Keratinocyte (primary cell): Measurements from ENCODE around the gene RBSN. TPM values are rescaled to one million over a fixed set of nuclear protein-coding genes. Genes with fewer than 3 reads are reported as not detected.
A peak's percentile ranks its signal among the peaks of the same experiment; 100 is the strongest.

Experiments
- DNase-seq: peaks from one replicate; pipeline ENCODE4 v3.0.0-alpha.2; 2011; ENCODE audit warnings: low read depth, missing footprints, low spot score
- FAIRE-seq: peaks from 2 replicates; lab custom pipeline; 2011; peaks lifted over from hg19 to GRCh38; lab: Jason Lieb, UNC
- H2AFZ ChIP-seq: 2 replicates; pipeline ENCODE4 v1.6.0; 2012; ENCODE audit warnings: low read length, control low read depth, inconsistent platforms; ENCODE audit not compliant: control insufficient read depth
- H3K27ac ChIP-seq: 2 replicates; pipeline ENCODE4 v1.5.1; 2011; ENCODE audit warnings: low read length; ENCODE audit not compliant: control insufficient read depth, insufficient read depth
- H3K27me3 ChIP-seq: 3 replicates; pipeline ENCODE4 v1.6.0; 2011; ENCODE audit warnings: low read length; ENCODE audit not compliant: control insufficient read depth, insufficient read depth; ENCODE audit errors: extremely low read depth
- H3K36me3 ChIP-seq, 2 experiments: 2 replicates in 1 of 2; 3 replicates in 1 of 2; pipeline ENCODE4 v1.5.1; 2011; ENCODE audit warnings: low read length in 2 of 2, mild to moderate bottlenecking in 1 of 2; ENCODE audit not compliant: control insufficient read depth in 2 of 2, insufficient read depth in 2 of 2; ENCODE audit errors: extremely low read depth in 1 of 2
- H3K4me1 ChIP-seq: 3 replicates; pipeline ENCODE4 v1.5.1; 2011; ENCODE audit warnings: low read length; ENCODE audit not compliant: control insufficient read depth, insufficient read depth; ENCODE audit errors: extremely low read depth
- H3K4me2 ChIP-seq: 3 replicates; pipeline ENCODE4 v1.6.0; 2011; ENCODE audit warnings: low read depth, low read length; ENCODE audit not compliant: control insufficient read depth, insufficient read depth; ENCODE audit errors: extremely low read depth
- H3K4me3 ChIP-seq, 3 experiments: fragments of 200-600 bp in 1 of 3; sonication (generic) in 1 of 3; 2 replicates in 2 of 3; 3 replicates in 1 of 3; pipeline ENCODE4 v1.5.1; 2011 to 2016; ENCODE audit warnings: low read length in 3 of 3, mild to moderate bottlenecking in 3 of 3, control low read depth in 2 of 3, inconsistent platforms in 1 of 3, low read depth in 1 of 3, mixed read lengths in 1 of 3, mixed run types in 1 of 3, moderate library complexity in 1 of 3; ENCODE audit not compliant: control insufficient read depth in 2 of 3, insufficient read depth in 2 of 3; ENCODE audit errors: extremely low read depth in 1 of 3
- H3K79me2 ChIP-seq: 2 replicates; pipeline ENCODE4 v1.6.0; 2012; ENCODE audit warnings: low read length; ENCODE audit not compliant: control insufficient read depth, insufficient read depth
- H3K9ac ChIP-seq: 3 replicates; pipeline ENCODE4 v1.6.0; 2011; ENCODE audit warnings: low read length; ENCODE audit not compliant: control insufficient read depth, insufficient read depth; ENCODE audit errors: extremely low read depth
- H3K9me1 ChIP-seq: 3 replicates; pipeline ENCODE4 v1.6.0; 2011; ENCODE audit warnings: low read length; ENCODE audit not compliant: control insufficient read depth, insufficient read depth; ENCODE audit errors: extremely low read depth
- H3K9me3 ChIP-seq: 2 replicates; pipeline ENCODE4 v1.5.1; 2012; ENCODE audit warnings: low read depth, low read length; ENCODE audit not compliant: control insufficient read depth
- H4K20me1 ChIP-seq: 3 replicates; pipeline ENCODE4 v1.6.0; 2011; ENCODE audit warnings: low read length; ENCODE audit not compliant: control insufficient read depth, insufficient read depth; ENCODE audit errors: extremely low read depth
- CTCF ChIP-seq, 3 experiments: IDR thresholded peaks in 1 of 3; conservative IDR thresholded peaks in 1 of 3; optimal IDR thresholded peaks in 1 of 3; 2 replicates in 2 of 3; 3 replicates in 1 of 3; pipeline versions ENCODE3 to v1.5.1; 2011; ENCODE audit warnings: low read length in 3 of 3, mild to moderate bottlenecking in 3 of 3, moderate library complexity in 2 of 3, control low read depth in 1 of 3, inconsistent platforms in 1 of 3; ENCODE audit not compliant: insufficient read depth in 2 of 3; ENCODE audit errors: extremely low read depth in 1 of 3
- EZH2 ChIP-seq: IDR thresholded peaks from one replicate; pipeline ENCODE4 v1.6.1; 2012; ENCODE audit warnings: inconsistent platforms, mild to moderate bottlenecking, low read length, moderate library complexity
- dilution Hi-C: fragments of 300-500 bp; cut with MboI; formaldehyde crosslinking; loops from one replicate; pipeline ENCODE4 v1.7.0; 2020; ENCODE audit warnings: low sequenced_read_pairs; ENCODE audit not compliant: extremely low pct_ligation_motif_present
- polyA plus RNA-seq, 5 experiments: library from polyadenylated mRNA; depleted of rRNA in 3 of 5; stranded (reverse) in 3 of 5; stranded (forward) in 1 of 5; unstranded in 1 of 5; fragments of >200 nt; gene quantifications; 1 replicate in 1 of 5; 2 replicates in 3 of 5; 3 replicates in 1 of 5; pipeline versions ENCODE4 v1.2.1 to v1.2.3, GENCODE V29; 2011 to 2012; ENCODE audit warnings: missing spikeins in 2 of 5, low read depth in 1 of 5, low replicate concordance in 1 of 5

Gene RBSN
- polyA plus RNA-seq, 1 donor (not counting 4 experiments of a cell fraction or from before 2014, with no cell fraction given): 8.4 TPM

- Histone ChIP-seq H4K20me1 (no peaks in the 10 kb centered on the region), H3K79me2 (peaks cover 26% of the 10 kb centered on the region), H3K9me3 (no peaks in the 10 kb centered on the region), H3K27me3 (no peaks in the 10 kb centered on the region), H3K9me1 (no peaks in the 10 kb centered on the region), H3K4me2 (peak overlapping the region; percentile 92), H3K4me1 (peaks cover 16% of the 10 kb centered on the region), H3K4me3 (peak overlapping the region; percentile 95 to 99 (median 97)), H3K36me3 (peaks cover 0 to 2% of the 10 kb centered on the region in 2 experiments), H2AFZ (peak overlapping the region; percentile 92), H3K27ac (peak overlapping the region; percentile 43), H3K9ac (peak overlapping the region; percentile 96)
- FAIRE-seq (no peak), DNase-seq (no peak)
- dilution Hi-C loops: no loop called here
- TF ChIP-seq CTCF (optimal IDR thresholded peaks at IDR 0.05 in 1 of 3, IDR thresholded peaks at IDR 0.05 in 1 of 3, conservative IDR thresholded peaks at IDR 0.05 in 1 of 3; ENCODE audit: extremely low read depth in 1 of 3, insufficient read depth in 2 of 3, low read length in 3 of 3): no peak
- TF ChIP-seq EZH2: no peak
Measured at GRCh38 chr3:15065550-15066007, 33.4 kb downstream of the RBSN start.

DNA sequence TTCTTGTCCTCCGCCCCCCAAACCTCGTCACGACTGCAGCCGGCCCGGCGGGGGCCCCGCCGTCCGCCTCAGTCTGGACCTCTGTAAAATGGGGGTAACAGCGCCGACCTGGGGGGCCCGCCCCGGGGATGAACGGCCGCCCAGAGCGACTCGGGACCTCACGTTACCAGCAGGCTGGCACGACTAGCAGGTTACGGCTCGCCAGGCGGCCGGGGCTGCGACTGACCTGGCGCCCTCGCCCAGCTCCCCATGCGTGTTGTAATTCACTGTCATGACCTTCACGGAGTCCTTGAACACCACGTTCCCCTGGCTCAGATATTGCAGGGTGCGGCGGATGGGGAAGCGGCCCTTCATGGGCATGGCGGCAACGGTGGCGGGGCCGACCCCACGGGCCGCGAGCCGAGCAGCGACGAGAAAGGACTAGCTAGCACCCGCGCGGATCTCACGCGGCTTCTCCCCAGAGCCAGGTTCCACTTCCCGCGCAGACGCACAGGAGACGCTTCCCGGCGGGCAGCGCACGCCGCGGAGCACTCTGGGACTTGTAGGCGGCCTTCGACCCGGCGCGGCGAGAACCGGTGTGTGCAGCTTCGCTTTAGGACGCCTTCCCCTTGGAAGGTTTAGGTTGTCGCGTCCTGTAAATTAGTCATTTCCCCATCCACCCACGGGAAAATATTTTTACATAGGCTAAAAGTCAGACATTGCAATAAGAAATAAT lies 34.0 kb downstream of the RBSN start, which contains the start of gene MRPS25:
TSS of gene MRPS25 (minus strand) at position 481 of the 715 bp plus-strand sequence. CDS start at position 360, 121 bp downstream.
- peak within 1 kb of the TSS; percentile 92 for H3K4me2 ChIP-seq
- no peaks in the 10 kb centered on the region for H4K20me1 ChIP-seq
- no peaks in the 10 kb centered on the region for H3K9me1 ChIP-seq
- H3K79me2 ChIP-seq: peaks cover 27% of the 10 kb centered on the region
- peak within 1 kb of the TSS; percentile 95 to 99 (median 97) for H3K4me3 ChIP-seq
- dilution Hi-C loops: no loop called here
- no peaks in the 10 kb centered on the region for H3K9me3 ChIP-seq
- peak within 1 kb of the TSS; percentile 96 for H3K9ac ChIP-seq
- H3K27me3 ChIP-seq: no peaks in the 10 kb centered on the region
- H3K36me3 ChIP-seq: no peaks in the 10 kb centered on the region
- TF ChIP-seq CTCF (optimal IDR thresholded peaks at IDR 0.05 in 1 of 3, IDR thresholded peaks at IDR 0.05 in 1 of 3, conservative IDR thresholded peaks at IDR 0.05 in 1 of 3; ENCODE audit: extremely low read depth in 1 of 3, insufficient read depth in 2 of 3, low read length in 3 of 3) (no peak), EZH2 (no peak)
- peak; percentile 17 for FAIRE-seq
- peak within 1 kb of the TSS; percentile 87 for H3K27ac ChIP-seq
- peak within 1 kb of the TSS; percentile 98 for H2AFZ ChIP-seq
- DNase-seq: peak; percentile 59
- peaks cover 16% of the 10 kb centered on the region for H3K4me1 ChIP-seq
